ENCODE data around the gene TRMT11.
"Not testable (repeated sequence)": the region's sequence is repeated elsewhere in the genome, so short reads cannot be mapped to it uniquely, and the experiment has no call there.

Gene TRMT11

DNA sequence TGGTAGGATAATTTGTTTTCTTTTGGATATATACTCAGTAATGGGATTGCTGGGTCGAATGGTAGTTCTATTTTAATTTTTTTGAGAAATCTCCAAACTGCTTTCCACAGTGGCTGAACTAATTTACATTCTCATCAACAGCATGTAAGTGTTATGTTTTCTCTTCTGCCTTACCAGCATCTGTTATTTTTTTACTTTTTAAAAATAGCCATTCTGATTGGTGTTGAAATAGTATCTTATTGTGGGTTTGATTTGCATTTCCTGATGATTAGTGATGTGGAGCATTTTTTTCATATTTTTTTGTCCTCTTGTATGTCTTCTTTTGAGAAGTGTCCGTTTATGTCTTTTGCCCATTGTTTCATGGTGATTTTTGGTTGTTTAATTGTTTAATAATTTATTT is 17.8 kb upstream of the TRMT11 start:
- DNase-seq (ENCODE audit: low read depth) = no peak
- H3K4me3 ChIP-seq (ENCODE audit: low read depth, low read length) = no peak overlapping the region
- TF ChIP-seq, protein P1, sequence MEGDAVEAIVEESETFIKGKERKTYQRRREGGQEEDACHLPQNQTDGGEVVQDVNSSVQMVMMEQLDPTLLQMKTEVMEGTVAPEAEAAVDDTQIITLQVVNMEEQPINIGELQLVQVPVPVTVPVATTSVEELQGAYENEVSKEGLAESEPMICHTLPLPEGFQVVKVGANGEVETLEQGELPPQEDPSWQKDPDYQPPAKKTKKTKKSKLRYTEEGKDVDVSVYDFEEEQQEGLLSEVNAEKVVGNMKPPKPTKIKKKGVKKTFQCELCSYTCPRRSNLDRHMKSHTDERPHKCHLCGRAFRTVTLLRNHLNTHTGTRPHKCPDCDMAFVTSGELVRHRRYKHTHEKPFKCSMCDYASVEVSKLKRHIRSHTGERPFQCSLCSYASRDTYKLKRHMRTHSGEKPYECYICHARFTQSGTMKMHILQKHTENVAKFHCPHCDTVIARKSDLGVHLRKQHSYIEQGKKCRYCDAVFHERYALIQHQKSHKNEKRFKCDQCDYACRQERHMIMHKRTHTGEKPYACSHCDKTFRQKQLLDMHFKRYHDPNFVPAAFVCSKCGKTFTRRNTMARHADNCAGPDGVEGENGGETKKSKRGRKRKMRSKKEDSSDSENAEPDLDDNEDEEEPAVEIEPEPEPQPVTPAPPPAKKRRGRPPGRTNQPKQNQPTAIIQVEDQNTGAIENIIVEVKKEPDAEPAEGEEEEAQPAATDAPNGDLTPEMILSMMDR (IDR thresholded peaks at IDR 0.05; ENCODE audit: insufficient read depth, low read depth, low read length, missing control alignments) = no peak

GRCh38 chr6:125970760-125971159 is 15.6 kb upstream of the TRMT11 start:
- TF ChIP-seq, protein P1 (IDR thresholded peaks at IDR 0.05; ENCODE audit: insufficient read depth, low read depth, low read length, missing control alignments) = no peak
- DNase-seq (ENCODE audit: low read depth) = no peak
- H3K4me3 ChIP-seq (ENCODE audit: low read depth, low read length) = no peak overlapping the region

GRCh38 chr6:125972478-125972877 is 13.9 kb upstream of the TRMT11 start:
- not testable (repeated sequence) for DNase-seq (ENCODE audit: low read depth); H3K4me3 ChIP-seq (ENCODE audit: low read depth, low read length)

DNA sequence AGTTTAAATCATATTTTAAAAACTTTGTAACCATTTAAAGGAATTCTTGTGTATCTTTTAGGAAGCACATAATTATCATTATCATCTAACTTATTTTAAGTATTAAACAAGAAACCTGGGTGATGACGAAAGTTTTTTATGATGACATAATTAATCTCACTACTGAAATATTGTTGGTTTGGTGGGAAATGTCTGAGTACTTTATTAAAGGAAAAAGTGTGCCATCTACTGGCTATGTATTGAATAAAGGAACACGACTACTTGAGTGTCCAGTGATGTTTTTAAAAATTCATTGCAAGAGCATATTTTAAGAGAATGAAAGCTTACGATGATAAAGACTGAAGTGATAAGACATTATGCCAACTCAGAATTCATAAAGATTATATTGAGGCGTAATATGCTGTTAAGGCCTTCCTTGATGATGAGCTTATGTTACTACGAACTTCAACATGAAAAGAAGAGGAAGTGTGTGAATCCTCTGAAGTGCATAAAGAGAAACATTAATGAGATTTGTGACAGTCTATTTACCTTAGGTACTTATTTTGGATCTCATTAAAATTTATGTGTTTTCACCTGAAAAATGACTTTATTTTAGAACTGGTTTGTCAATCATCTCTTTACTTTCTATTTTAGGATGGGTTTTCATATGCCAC is 12.0 kb upstream of the TRMT11 start:
- peak; percentile 58 for DNase-seq (ENCODE audit: low read depth)
- TF ChIP-seq, protein P1 (IDR thresholded peaks at IDR 0.05; ENCODE audit: insufficient read depth, low read depth, low read length, missing control alignments) = peak; percentile 36

DNA sequence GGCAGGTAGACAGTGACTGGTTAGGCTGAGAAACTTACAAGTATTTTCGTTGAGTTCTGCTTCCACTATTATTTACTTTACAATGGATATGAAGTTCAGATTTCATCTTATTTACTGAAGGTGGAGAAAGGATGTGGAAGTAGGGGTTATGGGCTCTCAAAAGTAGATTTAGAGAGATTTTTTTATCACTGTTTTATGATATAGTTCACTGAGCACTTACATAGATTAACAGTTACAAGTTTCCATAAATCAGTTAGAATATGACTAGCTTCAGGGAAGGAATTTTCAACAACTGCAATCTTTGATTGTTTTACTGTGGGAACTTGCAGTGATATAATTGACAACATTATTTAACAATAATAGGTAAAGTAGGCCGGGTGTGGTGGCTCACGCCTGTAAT is 7.2 kb upstream of the TRMT11 start:
- no peak overlapping the region for H3K4me3 ChIP-seq (ENCODE audit: low read depth, low read length)
- DNase-seq (ENCODE audit: low read depth) = no peak
- TF ChIP-seq, protein P1 (IDR thresholded peaks at IDR 0.05; ENCODE audit: insufficient read depth, low read depth, low read length, missing control alignments) = no peak

More for the DNA sequence above, 12.0 kb upstream of the TRMT11 start:
- no peak overlapping the region for H3K4me3 ChIP-seq (ENCODE audit: low read depth, low read length)

DNA sequence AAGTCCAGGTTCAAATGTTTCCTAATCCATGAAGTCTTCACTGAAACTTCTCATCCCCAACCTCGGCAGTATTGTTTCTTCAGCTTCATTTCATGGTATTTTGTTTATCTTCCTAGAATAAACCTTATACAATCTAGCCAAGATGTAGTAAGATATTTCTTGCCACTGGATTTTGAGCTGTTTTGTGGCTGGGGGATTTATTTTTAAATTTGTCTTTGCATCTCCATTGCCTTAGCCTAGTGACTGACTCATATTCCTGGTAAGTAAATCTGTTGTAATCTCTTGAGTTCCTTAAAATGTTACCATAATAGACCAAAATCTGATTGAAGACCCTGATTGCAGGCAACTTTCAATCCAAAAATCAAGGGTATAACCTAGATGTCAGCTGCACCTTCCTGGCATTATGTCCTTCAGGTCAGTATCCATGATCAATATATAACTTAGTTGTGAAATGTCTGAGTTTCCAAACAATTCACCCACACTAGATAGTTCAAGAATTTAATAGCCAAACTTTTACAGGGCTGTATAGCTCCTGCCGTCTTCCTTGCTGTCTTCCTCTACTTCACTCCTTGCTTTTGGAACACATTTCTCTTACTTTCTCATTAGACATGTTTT is 4.7 kb upstream of the TRMT11 start:
- H3K4me3 ChIP-seq (ENCODE audit: low read depth, low read length) = no peak overlapping the region
- DNase-seq (ENCODE audit: low read depth) = no peak
- TF ChIP-seq, protein P1 (IDR thresholded peaks at IDR 0.05; ENCODE audit: insufficient read depth, low read depth, low read length, missing control alignments) = no peak

GRCh38 chr6:125983246-125983945 is 2.9 kb upstream of the TRMT11 start:
- H3K4me3 ChIP-seq (ENCODE audit: low read depth, low read length) = no peak overlapping the region
- TF ChIP-seq, protein P1 (IDR thresholded peaks at IDR 0.05; ENCODE audit: insufficient read depth, low read depth, low read length, missing control alignments) = no peak
- no peak for DNase-seq (ENCODE audit: low read depth)
